Body of pancreas (tissue), 4 donors: Measurements from ENCODE around the gene LMNTD1. TPM values are rescaled to one million over a fixed set of nuclear protein-coding genes. Genes with fewer than 3 reads are reported as not detected.
A peak's percentile ranks its signal among the peaks of the same experiment; 100 is the strongest.

Experiments
- ATAC-seq: fragments of 150-250 bp; one replicate; pipeline ENCODE4 v1.9.1; 2016
- DNase-seq, 4 donors: peaks; one replicate each; pipeline ENCODE4 v3.0.0-alpha.2; 2019
- H3K27ac ChIP-seq, 4 donors: fragments of 200-600 bp; sonication (generic); 1 replicate in 3 of 4; 2 replicates in 1 of 4; pipeline versions ENCODE4 v1.5.1 to v1.6.1; 2016 to 2019; ENCODE audit warnings: mild to moderate bottlenecking in 1 of 4, mixed read lengths in 1 of 4, moderate library complexity in 1 of 4
- H3K27me3 ChIP-seq, 2 donors: fragments of 200-600 bp; sonication (generic); one replicate each; pipeline ENCODE4 v1.6.0; 2016; ENCODE audit warnings: mild to moderate bottlenecking in 1 of 2
- H3K36me3 ChIP-seq, 2 donors: fragments of 200-600 bp; sonication (generic); replicated peaks in 1 of 2; 2 replicates each; pipeline ENCODE4 v1.5.1; 2016; ENCODE audit warnings: low read depth in 2 of 2; ENCODE audit not compliant: insufficient read depth in 1 of 2
- H3K4me1 ChIP-seq: fragments of 200-600 bp; sonication (generic); one replicate; pipeline ENCODE4 v1.6.0; 2016
- H3K4me3 ChIP-seq, 2 donors: fragments of 200-600 bp; sonication (generic); 1 replicate in 1 of 2; 2 replicates in 1 of 2; pipeline ENCODE4 v1.5.1; 2016 to 2019
- H3K9me3 ChIP-seq, 3 donors: fragments of 200-600 bp; sonication (generic); 1 replicate in 2 of 3; 2 replicates in 1 of 3; pipeline ENCODE4 v1.5.1; 2016
- POLR2A ChIP-seq, 3 donors: fragments of 450-650 bp; IDR thresholded peaks; one replicate each; pipeline ENCODE4 v1.6.1; 2016; ENCODE audit warnings: antibody characterized with exemption in 3 of 3, mild to moderate bottlenecking in 2 of 3
- WGBS, 2 donors: methylation state at CpG; one replicate each; pipeline ENCODE4 v1.1.5; 2017; 5-methylcytosine and 5-hydroxymethylcytosine counted together
- intact Hi-C: fragments of 100-400 bp; cut with DNase I; formaldehyde crosslinking; loops from one replicate; pipeline ENCODE4 v1.15.1; 2023
- total RNA-seq, 2 donors: library from RNA; depleted of rRNA; stranded (reverse); fragments of >200 nt; gene quantifications; one replicate each; pipeline ENCODE4 v1.1.0, GENCODE V29; 2016
- TF ChIP-seq, protein P1 (sequence below), 7 experiments: fragments of 450-650 bp in 4 of 7; fragments of 200-600 bp in 3 of 7; sonication (generic) in 3 of 7; IDR thresholded peaks; one replicate each; pipeline ENCODE4 v1.5.1; 2016 to 2019; ENCODE audit warnings: antibody characterized with exemption in 7 of 7

Gene LMNTD1
- total RNA-seq, 2 donors from 2014 or later: 1.3 to 21.4 TPM

DNA sequence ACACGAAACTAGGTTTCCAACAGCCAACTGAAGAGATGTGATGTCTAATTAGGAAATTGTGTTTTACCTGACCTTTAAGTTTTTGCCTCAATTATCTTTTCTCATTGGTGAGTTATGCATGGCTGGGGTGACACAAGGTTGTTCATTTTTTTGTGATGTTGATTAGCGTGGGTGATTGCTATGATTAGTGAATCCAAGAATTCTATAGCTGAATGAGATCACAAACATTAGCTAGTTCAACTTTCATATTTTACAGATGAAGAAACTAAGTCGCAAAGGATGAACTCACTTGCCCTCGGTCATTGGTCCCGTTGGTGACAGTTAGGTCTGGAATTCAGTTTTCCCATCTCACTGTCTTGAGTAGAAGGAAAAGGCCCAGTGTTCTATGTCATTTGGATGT is 32.6 kb upstream of the LMNTD1 start:
- Histone ChIP-seq H3K27ac (peak overlapping the region in 3 of 4 donors; percentile 21 to 25 (median 21)), H3K4me1 (peaks cover 16% of the 10 kb centered on the region), H3K27me3 (no peaks in the 10 kb centered on the region), H3K4me3 (no peak overlapping the region), H3K36me3 (no peaks in the 10 kb centered on the region), H3K9me3 (no peaks in the 10 kb centered on the region)
- TF ChIP-seq POLR2A (IDR thresholded peaks at IDR 0.05): no peak
- TF ChIP-seq, protein P1, sequence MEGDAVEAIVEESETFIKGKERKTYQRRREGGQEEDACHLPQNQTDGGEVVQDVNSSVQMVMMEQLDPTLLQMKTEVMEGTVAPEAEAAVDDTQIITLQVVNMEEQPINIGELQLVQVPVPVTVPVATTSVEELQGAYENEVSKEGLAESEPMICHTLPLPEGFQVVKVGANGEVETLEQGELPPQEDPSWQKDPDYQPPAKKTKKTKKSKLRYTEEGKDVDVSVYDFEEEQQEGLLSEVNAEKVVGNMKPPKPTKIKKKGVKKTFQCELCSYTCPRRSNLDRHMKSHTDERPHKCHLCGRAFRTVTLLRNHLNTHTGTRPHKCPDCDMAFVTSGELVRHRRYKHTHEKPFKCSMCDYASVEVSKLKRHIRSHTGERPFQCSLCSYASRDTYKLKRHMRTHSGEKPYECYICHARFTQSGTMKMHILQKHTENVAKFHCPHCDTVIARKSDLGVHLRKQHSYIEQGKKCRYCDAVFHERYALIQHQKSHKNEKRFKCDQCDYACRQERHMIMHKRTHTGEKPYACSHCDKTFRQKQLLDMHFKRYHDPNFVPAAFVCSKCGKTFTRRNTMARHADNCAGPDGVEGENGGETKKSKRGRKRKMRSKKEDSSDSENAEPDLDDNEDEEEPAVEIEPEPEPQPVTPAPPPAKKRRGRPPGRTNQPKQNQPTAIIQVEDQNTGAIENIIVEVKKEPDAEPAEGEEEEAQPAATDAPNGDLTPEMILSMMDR (IDR thresholded peaks at IDR 0.05): no peak
- 74 to 80% methylated on average over 5 of the region's 5 CpGs for WGBS, 2 donors
- no peak for ATAC-seq
- no peak for DNase-seq
- intact Hi-C loops: no loop called here

DNA sequence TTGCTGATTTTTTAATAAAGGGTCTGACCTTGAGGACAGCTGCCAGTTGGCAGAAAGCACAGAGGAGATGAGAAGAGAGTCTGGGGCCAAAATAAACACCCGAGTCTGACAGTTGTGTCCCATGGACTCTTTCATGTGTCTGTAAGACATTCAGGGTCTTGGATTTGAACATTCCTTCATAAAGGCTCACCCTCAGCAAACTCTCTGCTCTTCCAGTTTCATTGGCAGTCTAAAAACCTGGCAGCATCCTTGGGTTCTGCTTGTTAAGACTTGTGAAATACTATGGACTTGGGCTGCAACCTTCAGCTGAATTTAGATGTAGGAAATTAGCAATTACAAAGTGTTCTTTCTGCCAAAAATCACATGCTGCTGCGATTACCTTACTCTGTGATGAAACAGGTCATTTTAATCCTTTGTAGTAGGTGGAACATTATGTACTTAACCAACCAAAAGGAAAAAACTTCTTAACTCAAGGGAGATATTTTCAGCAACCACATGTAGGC is 32.0 kb upstream of the LMNTD1 start:
- peak; percentile 21 to 68 (median 34) for DNase-seq
- H3K27me3 ChIP-seq: no peaks in the 10 kb centered on the region
- 12 to 14% methylated on average over 2 of the region's 2 CpGs for WGBS, 2 donors
- intact Hi-C loops: no loop called here
- TF ChIP-seq POLR2A (IDR thresholded peaks at IDR 0.05): no peak
- TF ChIP-seq, protein P1 (IDR thresholded peaks at IDR 0.05): no peak
- H3K27ac ChIP-seq: peak overlapping the region in 3 of 4 donors; percentile 20 to 52 (median 25)
- H3K9me3 ChIP-seq: no peaks in the 10 kb centered on the region
- ATAC-seq: peak; percentile 88
- peaks cover 16% of the 10 kb centered on the region for H3K4me1 ChIP-seq
- no peak overlapping the region for H3K4me3 ChIP-seq
- H3K36me3 ChIP-seq: no peaks in the 10 kb centered on the region

DNA sequence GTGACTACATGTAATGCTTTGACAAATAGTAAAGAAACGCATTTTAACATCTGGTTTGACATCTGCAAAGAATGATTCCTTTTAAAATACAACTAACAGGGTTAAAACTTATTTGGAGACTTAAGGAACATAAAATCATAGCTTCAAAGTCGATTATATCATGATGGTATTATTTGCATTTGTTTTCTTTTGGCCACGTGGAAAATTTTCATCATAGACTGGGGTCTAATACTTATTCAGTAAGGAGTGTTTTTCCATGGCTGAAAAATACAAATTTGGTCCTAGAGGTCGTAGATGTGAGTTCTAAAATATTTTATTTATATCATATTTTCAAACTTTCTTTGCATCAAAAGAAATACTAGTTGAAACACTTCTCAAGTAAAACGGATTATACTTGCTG is 31.5 kb upstream of the LMNTD1 start:
- H3K27ac ChIP-seq: peak overlapping the region in 1 of 4 donors; percentile 20
- DNase-seq: no peak
- intact Hi-C loops: no loop called here

DNA sequence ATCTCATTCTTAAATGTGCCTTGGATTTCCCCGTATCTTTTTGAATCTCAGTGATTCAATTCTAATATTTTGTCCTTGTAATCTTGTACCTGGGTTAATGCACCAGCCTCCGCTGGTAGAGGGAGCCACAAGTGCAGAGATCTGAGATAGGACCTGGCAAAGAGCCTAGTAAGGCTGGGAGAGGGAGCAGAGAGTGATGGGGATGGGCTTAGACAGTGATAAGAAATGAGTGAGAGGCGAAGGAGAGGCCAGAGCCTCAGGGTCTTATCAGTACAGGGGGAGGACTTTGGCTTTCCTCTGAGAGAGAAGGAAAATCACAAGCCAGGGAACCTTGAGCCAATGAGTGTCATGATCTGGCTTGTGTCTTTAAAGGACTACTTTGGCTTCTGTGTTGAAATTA is 30.5 kb upstream of the LMNTD1 start:
- H3K36me3 ChIP-seq: no peaks in the 10 kb centered on the region
- H3K4me3 ChIP-seq: no peak overlapping the region
- TF ChIP-seq, protein P1 (IDR thresholded peaks at IDR 0.05): peak in 4 of 7 experiments; percentile 8 to 29 (median 22)
- no peak for TF ChIP-seq POLR2A (IDR thresholded peaks at IDR 0.05)
- DNase-seq (peak in 3 of 4 donors; percentile 14 to 37 (median 20)), ATAC-seq (no peak)
- no peaks in the 10 kb centered on the region for H3K27me3 ChIP-seq
- H3K27ac ChIP-seq: no peak overlapping the region
- H3K4me1 ChIP-seq: peaks cover 16% of the 10 kb centered on the region
- intact Hi-C loops: no loop called here
- no peaks in the 10 kb centered on the region for H3K9me3 ChIP-seq
- WGBS, 2 donors: 9 to 18% methylated on average over 3 of the region's 3 CpGs

More for the DNA sequence above, 31.5 kb upstream of the LMNTD1 start:
- Histone ChIP-seq H3K27me3 (no peaks in the 10 kb centered on the region), H3K4me1 (peaks cover 16% of the 10 kb centered on the region), H3K4me3 (no peak overlapping the region), H3K9me3 (no peaks in the 10 kb centered on the region), H3K36me3 (no peaks in the 10 kb centered on the region)
- 26 to 27% methylated on average over 5 of the region's 5 CpGs for WGBS, 2 donors
- no peak for ATAC-seq
- TF ChIP-seq, protein P1 (IDR thresholded peaks at IDR 0.05): no peak
- no peak for TF ChIP-seq POLR2A (IDR thresholded peaks at IDR 0.05)

DNA sequence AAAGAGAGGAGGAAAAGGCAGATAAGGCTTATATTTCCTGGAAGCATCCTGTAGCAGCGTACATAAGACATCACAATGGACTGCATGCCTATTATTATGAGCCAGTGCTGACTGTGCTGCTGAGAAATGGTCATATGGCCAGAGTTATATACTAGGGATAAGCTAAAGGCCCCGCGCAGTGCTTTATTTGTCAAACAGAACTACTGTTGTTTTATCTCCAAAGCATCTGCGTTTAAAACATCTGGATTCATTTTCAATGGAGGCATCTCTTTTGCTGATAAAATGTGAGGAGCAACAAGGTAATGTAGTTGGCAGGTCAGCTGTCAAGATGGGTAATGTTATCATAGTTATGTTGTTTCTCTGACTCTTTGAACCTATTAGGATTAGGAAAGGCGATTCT is 28.0 kb upstream of the LMNTD1 start:
- no peak for DNase-seq
- Histone ChIP-seq H3K9me3 (no peaks in the 10 kb centered on the region), H3K27me3 (no peaks in the 10 kb centered on the region), H3K4me3 (no peak overlapping the region), H3K4me1 (peaks cover 16% of the 10 kb centered on the region), H3K27ac (no peak overlapping the region), H3K36me3 (no peaks in the 10 kb centered on the region)
- TF ChIP-seq POLR2A (IDR thresholded peaks at IDR 0.05): no peak
- TF ChIP-seq, protein P1 (IDR thresholded peaks at IDR 0.05): no peak
- ATAC-seq: no peak
- 68 to 78% methylated on average over 5 of the region's 5 CpGs for WGBS, 2 donors
- intact Hi-C loops: no loop called here
